Measurements from ENCODE around the gene GALNT10.

GRCh38 chr5:154273963-154274827 lies 83.7 kb downstream of the GALNT10 start:
- TF ChIP-seq CTCF (optimal IDR thresholded peaks at IDR 0.05 in 1 of 3, IDR thresholded peaks at IDR 0.05 in 1 of 3, conservative IDR thresholded peaks at IDR 0.05 in 1 of 3; ENCODE audit: extremely low read depth in 1 of 3, insufficient read depth in 2 of 3, low read length in 3 of 3) (no peak), EZH2 (IDR thresholded peaks at IDR 0.05; ENCODE audit: low read length) (no peak)

Measured in keratinocyte (primary cell).